HG02678 (cell line): ENCODE data around the gene AKR7A2.

Source experiments
- ATAC-seq: cut with Tn5 transposase; IDR thresholded peaks from one replicate; pipeline ENCODE4 v1.9.1; 2021; ENCODE audit warnings: mild to moderate bottlenecking, moderate library complexity; ENCODE audit not compliant: unreplicated experiment

AKR7A2 gene

GRCh38 chr1:19311931-19312781 lies at the start of gene AKR7A2, which contains the start of gene SLC66A1:
Gene AKR7A2, minus strand, starts transcription at chr1:19312144. Its CDS starts 20 bp downstream, at chr1:19312124.
Gene SLC66A1, plus strand, starts transcription at chr1:19312326. Its CDS starts 5,352 bp downstream, at chr1:19317678.
- ATAC-seq: peak; percentile 80

GRCh38 chr1:19360843-19361610 lies 49.1 kb upstream of the AKR7A2 start:
- ATAC-seq: no peak

- no peak for ATAC-seq
Observed at GRCh38 chr1:19360432-19360831, 48.5 kb upstream of the AKR7A2 start.

- ATAC-seq: no peak
Observed at GRCh38 chr1:19360016-19360415, 48.1 kb upstream of the AKR7A2 start.

GRCh38 chr1:19359357-19359756 lies 47.4 kb upstream of the AKR7A2 start:
- no peak for ATAC-seq

GRCh38 chr1:19358710-19359109 lies 46.8 kb upstream of the AKR7A2 start:
- no peak for ATAC-seq

- ATAC-seq: no peak
Observed at GRCh38 chr1:19357299-19357986, 45.5 kb upstream of the AKR7A2 start.

GRCh38 chr1:19356266-19356665 lies 44.3 kb upstream of the AKR7A2 start:
- no peak for ATAC-seq

GRCh38 chr1:19354531-19354981 lies 42.6 kb upstream of the AKR7A2 start:
- ATAC-seq: no peak

GRCh38 chr1:19353596-19353995 lies 41.7 kb upstream of the AKR7A2 start:
- ATAC-seq: no peak

- no peak for ATAC-seq
Observed at GRCh38 chr1:19352839-19353238, 40.9 kb upstream of the AKR7A2 start.

GRCh38 chr1:19351873-19352272 lies 39.9 kb upstream of the AKR7A2 start:
- ATAC-seq: no peak

GRCh38 chr1:19350566-19350965 lies 38.6 kb upstream of the AKR7A2 start:
- no peak for ATAC-seq

GRCh38 chr1:19349999-19350398 lies 38.1 kb upstream of the AKR7A2 start:
- no peak for ATAC-seq

- no peak for ATAC-seq
Observed at GRCh38 chr1:19348441-19349198, 36.7 kb upstream of the AKR7A2 start.

GRCh38 chr1:19347533-19348172 lies 35.7 kb upstream of the AKR7A2 start:
- no peak for ATAC-seq

GRCh38 chr1:19346026-19346425 lies 34.1 kb upstream of the AKR7A2 start:
- no peak for ATAC-seq

- no peak for ATAC-seq
Observed at GRCh38 chr1:19345391-19345790, 33.4 kb upstream of the AKR7A2 start.

- ATAC-seq: no peak
Observed at GRCh38 chr1:19344831-19345230, 32.9 kb upstream of the AKR7A2 start.

- ATAC-seq: no peak
Observed at GRCh38 chr1:19344372-19344810, 32.4 kb upstream of the AKR7A2 start.
